HG02852 (cell line): ENCODE measurements around the gene CEP44.
"Not testable (repeated sequence)": the region's sequence is repeated elsewhere in the genome, so short reads cannot be mapped to it uniquely, and the experiment has no call there.

Experiments used
- ATAC-seq: cut with Tn5 transposase; IDR thresholded peaks from one replicate; pipeline ENCODE4 v1.9.1; 2021; ENCODE audit warnings: mild to moderate bottlenecking, moderate library complexity; ENCODE audit not compliant: unreplicated experiment

Gene CEP44

DNA sequence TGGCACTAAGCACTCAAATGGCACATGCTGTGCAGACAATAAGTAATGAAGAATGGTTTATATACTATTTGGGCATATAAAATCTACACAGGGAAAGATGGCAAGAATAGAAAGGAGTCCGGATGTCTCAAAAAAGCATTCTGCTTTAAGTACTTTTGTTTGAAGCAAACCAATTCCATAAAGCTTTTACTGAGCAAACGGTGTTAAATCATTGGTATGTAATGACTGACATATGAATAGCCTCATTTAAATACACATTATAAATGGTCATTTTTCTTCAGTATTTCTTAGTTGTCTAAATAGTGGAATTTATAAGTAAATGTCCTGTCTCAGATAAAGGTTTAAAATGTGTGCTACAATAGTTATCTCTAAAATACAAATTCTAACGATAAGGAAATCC is 6.3 kb upstream of the CEP44 start:
- ATAC-seq, result no peak

- no peak for ATAC-seq
Measured at GRCh38 chr4:174278467-174278866, 5.2 kb upstream of the CEP44 start.

GRCh38 chr4:174279433-174280155 is 4.1 kb upstream of the CEP44 start:
- no peak for ATAC-seq

GRCh38 chr4:174281182-174281737 is 2.5 kb upstream of the CEP44 start:
- ATAC-seq, result no peak

DNA sequence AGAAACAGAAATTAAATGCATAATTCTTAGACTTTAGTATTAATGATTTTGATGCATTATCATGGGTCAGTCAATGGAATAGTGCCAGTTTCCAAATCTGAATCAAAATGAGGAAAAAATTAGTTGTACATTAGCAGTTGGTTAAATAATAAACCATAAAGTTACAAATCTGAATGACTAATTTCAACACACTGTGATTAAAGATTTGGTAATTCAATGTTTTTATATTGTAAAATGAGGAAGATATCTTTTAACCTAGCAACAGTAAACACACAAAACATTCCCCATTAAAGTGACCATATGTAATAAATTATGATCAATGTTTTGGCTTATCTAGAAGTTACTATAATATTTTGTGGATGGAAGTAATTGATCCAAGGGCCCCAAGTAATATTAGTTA is 1.8 kb upstream of the CEP44 start:
- ATAC-seq, result no peak

DNA sequence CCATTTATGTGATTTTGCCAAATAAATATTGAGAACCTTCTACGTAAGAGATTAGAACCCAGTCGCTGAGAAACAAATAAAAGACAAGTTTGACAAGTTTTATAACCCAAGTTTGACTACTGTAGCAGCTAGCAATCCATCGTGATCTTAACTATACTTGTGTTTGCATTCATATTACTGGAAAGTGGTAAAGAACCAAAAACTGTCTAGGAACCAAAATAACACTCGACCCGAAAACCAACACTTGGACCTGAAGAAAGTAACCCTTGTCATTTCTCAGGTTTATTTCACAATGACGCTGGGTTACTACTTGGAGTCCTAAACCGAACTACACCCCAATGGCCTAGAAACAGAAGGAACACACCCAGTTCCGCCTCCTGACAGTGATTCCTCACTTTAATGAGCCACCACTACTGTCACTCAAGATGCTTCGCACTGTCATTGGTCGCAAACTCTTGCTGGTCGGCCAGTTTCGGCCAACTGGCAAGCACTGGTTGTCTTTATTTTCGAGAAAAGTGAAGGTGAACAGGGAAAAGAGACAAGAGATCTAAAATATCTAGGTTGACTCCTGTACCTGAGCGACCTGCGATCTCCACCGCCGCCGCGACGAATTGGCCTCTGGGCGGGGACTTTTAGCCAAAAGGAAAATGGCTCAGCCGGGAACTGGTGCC is 740 bp upstream of the CEP44 start:
- ATAC-seq, result peak; percentile 97

DNA sequence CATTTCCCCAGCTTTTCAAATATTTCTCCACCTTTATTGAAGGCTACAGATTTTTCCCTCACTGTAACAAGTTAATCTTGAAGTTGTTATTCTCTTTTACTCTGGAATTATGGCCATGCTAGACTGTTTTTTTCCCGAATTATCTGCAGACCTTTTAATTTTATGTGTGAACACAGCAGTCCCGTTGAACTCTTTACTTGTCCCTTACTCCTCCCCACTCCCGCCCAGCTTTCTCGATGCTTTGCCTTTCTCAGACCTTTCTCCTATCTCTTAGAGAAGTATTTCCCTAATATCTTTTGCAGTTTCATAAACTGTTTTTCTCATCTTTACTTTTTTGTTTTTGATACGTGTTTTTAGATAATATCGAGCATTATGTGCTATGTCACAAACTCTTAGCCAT is 776 bp downstream of the CEP44 start:
- ATAC-seq, result no peak

- ATAC-seq, result no peak
Measured at GRCh38 chr4:174286870-174287269, 3.2 kb downstream of the CEP44 start.

DNA sequence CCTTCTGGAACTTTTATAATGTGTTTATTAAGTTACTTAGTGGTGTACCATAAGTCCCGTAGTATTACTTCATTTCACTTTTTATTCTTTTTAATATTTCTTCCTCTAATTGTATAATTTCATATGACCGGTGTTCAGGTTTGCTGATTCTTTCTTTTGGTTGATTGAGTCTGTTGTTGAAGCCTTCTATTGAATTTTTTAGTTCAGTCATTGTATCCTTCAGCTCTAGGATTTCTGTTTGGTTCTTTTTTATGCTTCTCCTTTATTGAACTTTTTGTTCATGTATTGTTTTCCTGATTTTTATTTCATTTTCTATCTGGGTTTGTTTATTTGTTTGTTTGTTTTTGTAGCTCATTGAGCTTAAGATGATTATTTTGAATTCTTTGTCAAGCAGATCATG is 8.8 kb downstream of the CEP44 start:
- no peak for ATAC-seq

DNA sequence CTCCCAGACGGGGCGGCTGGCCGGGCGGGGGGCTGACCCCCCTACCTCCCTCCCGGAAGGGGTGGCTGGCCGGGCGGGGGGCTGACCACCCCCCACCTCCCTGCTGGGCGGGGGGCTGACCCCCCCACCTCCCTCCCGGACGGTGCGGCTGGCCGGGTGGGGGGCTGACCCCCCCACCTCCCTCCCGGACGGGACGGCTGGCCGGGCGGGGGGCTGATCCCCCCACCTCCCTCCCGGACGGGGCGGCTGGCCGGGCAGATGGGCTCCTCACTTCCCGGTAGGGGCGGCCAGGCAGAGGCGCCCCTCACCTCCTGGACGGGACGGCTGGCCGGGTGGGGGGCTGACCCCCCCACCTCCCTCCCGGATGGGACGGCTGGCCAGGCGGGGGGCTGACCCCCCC is 10.9 kb downstream of the CEP44 start:
- not testable (repeated sequence) for ATAC-seq

- ATAC-seq, result not testable (repeated sequence)
Measured at GRCh38 chr4:174295142-174295541, 11.4 kb downstream of the CEP44 start.

DNA sequence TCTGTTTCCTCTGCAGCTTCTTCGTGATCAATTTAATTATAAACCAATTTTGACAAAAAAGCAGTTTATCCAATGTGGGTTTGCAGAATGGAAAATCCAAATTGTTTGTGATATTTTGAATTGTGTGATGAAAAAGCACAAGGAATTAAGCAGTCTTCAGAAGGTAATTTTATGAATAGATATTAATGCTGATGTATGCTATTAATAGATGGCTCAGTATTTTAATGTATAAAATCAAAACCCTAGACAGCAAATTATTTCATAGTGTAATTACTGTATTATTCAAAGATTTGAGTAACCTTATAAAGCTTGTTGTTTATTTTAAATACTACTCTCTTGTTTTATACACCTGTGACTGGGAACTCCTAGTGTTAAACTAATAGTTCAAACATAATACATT is 20.0 kb downstream of the CEP44 start:
- no peak for ATAC-seq

DNA sequence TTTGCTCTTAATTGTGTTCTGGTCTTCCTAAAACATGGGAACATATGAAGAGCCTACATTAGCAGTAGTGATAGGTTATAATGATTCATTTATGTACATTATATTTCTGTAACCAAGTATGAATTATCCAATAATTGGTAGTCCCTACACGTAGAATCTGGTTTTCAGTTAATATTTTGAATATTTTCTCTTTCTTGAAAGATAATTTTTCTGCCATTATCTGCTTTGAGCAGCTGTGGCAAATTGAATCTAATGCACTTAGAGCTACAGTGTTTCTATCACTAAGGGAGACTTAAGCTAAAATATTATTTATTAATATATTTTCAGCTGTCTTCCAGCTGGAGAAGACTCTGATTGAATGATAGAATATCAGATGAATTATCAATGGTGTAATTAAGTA is 21.0 kb downstream of the CEP44 start:
- ATAC-seq, result no peak

DNA sequence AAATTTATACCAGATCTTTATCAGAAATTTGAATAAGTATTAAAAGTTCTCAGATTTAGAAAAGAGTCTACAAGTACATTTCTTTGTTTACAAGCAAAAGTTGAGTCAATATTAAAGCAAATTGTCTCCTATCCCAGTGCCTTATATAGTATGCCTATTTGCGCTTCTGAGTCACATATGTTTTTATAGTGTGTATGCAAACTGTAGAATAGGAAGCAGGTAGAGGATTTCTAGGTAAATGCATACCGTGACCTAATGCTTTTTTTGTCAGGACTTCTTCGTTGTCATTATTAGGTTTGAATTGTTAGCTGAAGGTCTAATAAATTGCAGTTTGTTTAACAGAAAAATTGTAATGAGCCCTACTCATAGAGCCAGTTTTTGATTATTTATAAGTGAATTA is 22.2 kb downstream of the CEP44 start:
- ATAC-seq, result no peak

DNA sequence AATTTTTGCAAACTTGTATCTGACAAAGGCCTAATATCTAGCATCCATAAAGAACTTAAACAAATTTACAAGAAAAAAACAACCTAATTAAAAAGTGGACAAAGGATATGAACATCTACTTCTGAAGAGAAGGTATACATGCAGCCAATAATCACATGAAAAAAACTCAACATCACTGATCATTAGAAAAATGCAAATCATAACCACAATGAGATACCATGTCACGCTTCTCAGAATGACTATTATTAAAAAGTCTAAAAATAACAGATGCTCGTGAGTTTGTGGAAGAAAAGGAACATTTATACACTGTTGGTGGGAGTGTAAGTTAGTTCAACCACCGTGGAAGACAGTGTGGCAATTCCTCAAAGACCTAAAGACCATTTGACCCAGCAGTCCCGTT is 24.0 kb downstream of the CEP44 start:
- ATAC-seq, result no peak

- no peak for ATAC-seq
Measured at GRCh38 chr4:174312993-174313392, 29.3 kb downstream of the CEP44 start.

GRCh38 chr4:174314274-174314673 is 30.6 kb downstream of the CEP44 start:
- no peak for ATAC-seq

GRCh38 chr4:174314770-174315169 is 31.1 kb downstream of the CEP44 start:
- peak; percentile 42 for ATAC-seq

GRCh38 chr4:174316546-174316945 is 32.8 kb downstream of the CEP44 start:
- no peak for ATAC-seq

- no peak for ATAC-seq
Measured at GRCh38 chr4:174316954-174317353, 33.2 kb downstream of the CEP44 start.

DNA sequence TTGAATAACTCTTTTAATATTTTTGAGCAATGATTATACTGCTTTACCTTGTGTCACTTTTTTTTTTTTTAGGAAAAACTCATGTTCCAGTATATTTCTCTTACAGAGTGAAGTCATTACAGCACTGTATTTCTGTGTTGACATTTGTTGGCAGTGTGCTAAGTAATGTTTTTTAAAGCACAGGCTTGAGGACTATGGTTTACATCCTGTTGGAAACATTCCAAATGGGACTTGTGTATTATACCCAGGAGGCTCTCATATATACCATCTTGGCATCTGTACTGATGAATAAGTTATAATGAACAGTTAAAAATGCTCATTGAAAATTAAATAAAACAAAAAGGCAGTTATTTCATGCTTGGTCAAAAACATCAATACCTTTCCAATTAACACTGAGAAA is 33.8 kb downstream of the CEP44 start:
- no peak for ATAC-seq
